ENCODE data around the gene PHF2.

Gene PHF2

GRCh38 chr9:93658184-93658925 is 82.0 kb downstream of the PHF2 start:
- no peaks in the 10 kb centered on the region for H3K36me3 Mint-ChIP-seq (ENCODE audit: insufficient read depth)
- H3K27ac Mint-ChIP-seq (ENCODE audit: low read depth) = no peak overlapping the region
- no peaks in the 10 kb centered on the region for H3K4me1 Mint-ChIP-seq
- H3K4me3 Mint-ChIP-seq = no peak overlapping the region
- H3K9me3 Mint-ChIP-seq = no peaks in the 10 kb centered on the region
- no peaks in the 10 kb centered on the region for H3K27me3 Mint-ChIP-seq
- ATAC-seq (replicated peaks; ENCODE audit: extremely low read depth, poor library complexity, severe bottlenecking) = no peak
- DNase-seq (ENCODE audit: low spot score in 2 of 2) = no peak

GRCh38 chr9:93659044-93659836 is 82.9 kb downstream of the PHF2 start:
- DNase-seq (ENCODE audit: low spot score in 2 of 2) = no peak
- Mint-ChIP-seq H3K9me3 (no peaks in the 10 kb centered on the region), H3K4me3 (no peak overlapping the region), H3K4me1 (no peaks in the 10 kb centered on the region), H3K36me3 (ENCODE audit: insufficient read depth) (no peaks in the 10 kb centered on the region), H3K27ac (ENCODE audit: low read depth) (no peak overlapping the region), H3K27me3 (no peaks in the 10 kb centered on the region)
- no peak for ATAC-seq (replicated peaks; ENCODE audit: extremely low read depth, poor library complexity, severe bottlenecking)

- no peak for DNase-seq (ENCODE audit: low spot score in 2 of 2)
- no peaks in the 10 kb centered on the region for H3K4me1 Mint-ChIP-seq
- H3K27me3 Mint-ChIP-seq = no peaks in the 10 kb centered on the region
- H3K27ac Mint-ChIP-seq (ENCODE audit: low read depth) = no peak overlapping the region
- no peak overlapping the region for H3K4me3 Mint-ChIP-seq
- no peaks in the 10 kb centered on the region for H3K36me3 Mint-ChIP-seq (ENCODE audit: insufficient read depth)
- no peak for ATAC-seq (replicated peaks; ENCODE audit: extremely low read depth, poor library complexity, severe bottlenecking)
- no peaks in the 10 kb centered on the region for H3K9me3 Mint-ChIP-seq
Measured at GRCh38 chr9:93659837-93660177, 83.4 kb downstream of the PHF2 start.

GRCh38 chr9:93660352-93661046 is 84.1 kb downstream of the PHF2 start:
- H3K4me1 Mint-ChIP-seq = no peaks in the 10 kb centered on the region
- no peaks in the 10 kb centered on the region for H3K36me3 Mint-ChIP-seq (ENCODE audit: insufficient read depth)
- H3K4me3 Mint-ChIP-seq = no peak overlapping the region
- no peaks in the 10 kb centered on the region for H3K27me3 Mint-ChIP-seq
- H3K9me3 Mint-ChIP-seq = no peaks in the 10 kb centered on the region
- no peak overlapping the region for H3K27ac Mint-ChIP-seq (ENCODE audit: low read depth)
- DNase-seq (ENCODE audit: low spot score in 2 of 2) = no peak
- no peak for ATAC-seq (replicated peaks; ENCODE audit: extremely low read depth, poor library complexity, severe bottlenecking)

- Mint-ChIP-seq H3K9me3 (no peaks in the 10 kb centered on the region), H3K4me1 (no peaks in the 10 kb centered on the region), H3K27ac (ENCODE audit: low read depth) (no peak overlapping the region), H3K27me3 (no peaks in the 10 kb centered on the region), H3K4me3 (no peak overlapping the region), H3K36me3 (ENCODE audit: insufficient read depth) (no peaks in the 10 kb centered on the region)
- DNase-seq (ENCODE audit: low spot score in 2 of 2) (no peak), ATAC-seq (replicated peaks; ENCODE audit: extremely low read depth, poor library complexity, severe bottlenecking) (no peak)
Measured at GRCh38 chr9:93661591-93661990, 85.2 kb downstream of the PHF2 start.

GRCh38 chr9:93662016-93662638 is 85.7 kb downstream of the PHF2 start:
- no peaks in the 10 kb centered on the region for H3K27me3 Mint-ChIP-seq
- H3K9me3 Mint-ChIP-seq = no peaks in the 10 kb centered on the region
- H3K36me3 Mint-ChIP-seq (ENCODE audit: insufficient read depth) = no peaks in the 10 kb centered on the region
- ATAC-seq (replicated peaks; ENCODE audit: extremely low read depth, poor library complexity, severe bottlenecking) (no peak), DNase-seq (ENCODE audit: low spot score in 2 of 2) (no peak)
- no peak overlapping the region for H3K4me3 Mint-ChIP-seq
- H3K27ac Mint-ChIP-seq (ENCODE audit: low read depth) = no peak overlapping the region
- no peaks in the 10 kb centered on the region for H3K4me1 Mint-ChIP-seq

GRCh38 chr9:93662952-93663572 is 86.7 kb downstream of the PHF2 start:
- no peaks in the 10 kb centered on the region for H3K4me1 Mint-ChIP-seq
- no peak overlapping the region for H3K27ac Mint-ChIP-seq (ENCODE audit: low read depth)
- no peak overlapping the region for H3K4me3 Mint-ChIP-seq
- peaks cover 3% of the 10 kb centered on the region for H3K36me3 Mint-ChIP-seq (ENCODE audit: insufficient read depth)
- no peak for ATAC-seq (replicated peaks; ENCODE audit: extremely low read depth, poor library complexity, severe bottlenecking)
- no peaks in the 10 kb centered on the region for H3K27me3 Mint-ChIP-seq
- no peak for DNase-seq (ENCODE audit: low spot score in 2 of 2)
- H3K9me3 Mint-ChIP-seq = no peaks in the 10 kb centered on the region

GRCh38 chr9:93663877-93664548 is 87.6 kb downstream of the PHF2 start:
- Mint-ChIP-seq H3K27me3 (no peaks in the 10 kb centered on the region), H3K9me3 (no peaks in the 10 kb centered on the region), H3K4me1 (no peaks in the 10 kb centered on the region), H3K36me3 (ENCODE audit: insufficient read depth) (peaks cover 3% of the 10 kb centered on the region), H3K4me3 (no peak overlapping the region), H3K27ac (ENCODE audit: low read depth) (no peak overlapping the region)
- no peak for DNase-seq (ENCODE audit: low spot score in 2 of 2)
- ATAC-seq (replicated peaks; ENCODE audit: extremely low read depth, poor library complexity, severe bottlenecking) = no peak

GRCh38 chr9:93664549-93665120 is 88.3 kb downstream of the PHF2 start:
- Mint-ChIP-seq H3K27ac (ENCODE audit: low read depth) (no peak overlapping the region), H3K4me1 (no peaks in the 10 kb centered on the region), H3K27me3 (no peaks in the 10 kb centered on the region), H3K36me3 (ENCODE audit: insufficient read depth) (peaks cover 3% of the 10 kb centered on the region), H3K9me3 (no peaks in the 10 kb centered on the region), H3K4me3 (no peak overlapping the region)
- ATAC-seq (replicated peaks; ENCODE audit: extremely low read depth, poor library complexity, severe bottlenecking) (no peak), DNase-seq (ENCODE audit: low spot score in 2 of 2) (no peak)

GRCh38 chr9:93665128-93665636 is 88.8 kb downstream of the PHF2 start:
- H3K4me1 Mint-ChIP-seq = no peaks in the 10 kb centered on the region
- H3K9me3 Mint-ChIP-seq = no peaks in the 10 kb centered on the region
- DNase-seq (ENCODE audit: low spot score in 2 of 2) (no peak), ATAC-seq (replicated peaks; ENCODE audit: extremely low read depth, poor library complexity, severe bottlenecking) (no peak)
- no peaks in the 10 kb centered on the region for H3K27me3 Mint-ChIP-seq
- H3K36me3 Mint-ChIP-seq (ENCODE audit: insufficient read depth) = peaks cover 3% of the 10 kb centered on the region
- no peak overlapping the region for H3K27ac Mint-ChIP-seq (ENCODE audit: low read depth)
- no peak overlapping the region for H3K4me3 Mint-ChIP-seq

- no peak overlapping the region for H3K27ac Mint-ChIP-seq (ENCODE audit: low read depth)
- H3K4me1 Mint-ChIP-seq = no peaks in the 10 kb centered on the region
- no peak overlapping the region for H3K4me3 Mint-ChIP-seq
- peaks cover 3% of the 10 kb centered on the region for H3K36me3 Mint-ChIP-seq (ENCODE audit: insufficient read depth)
- DNase-seq (ENCODE audit: low spot score in 2 of 2) (no peak), ATAC-seq (replicated peaks; ENCODE audit: extremely low read depth, poor library complexity, severe bottlenecking) (no peak)
- no peaks in the 10 kb centered on the region for H3K9me3 Mint-ChIP-seq
- no peaks in the 10 kb centered on the region for H3K27me3 Mint-ChIP-seq
Measured at GRCh38 chr9:93665637-93666438, 89.5 kb downstream of the PHF2 start.
